ENCODE results near the gene WDFY2.
A peak's percentile ranks its signal among the peaks of the same experiment; 100 is the strongest.

Gene WDFY2

GRCh38 chr13:51579676-51580075 is 4.6 kb upstream of the WDFY2 start:
- Histone ChIP-seq H3K4me1 (ENCODE audit: insufficient read depth, low read length) (peaks cover 7% of the 10 kb centered on the region), H3K27me3 (ENCODE audit: insufficient read depth, low read length, poor library complexity) (no peaks in the 10 kb centered on the region), H3K4me3 (ENCODE audit: low read depth in 1 of 2, low read length in 2 of 2) (no peak overlapping the region), H3K9me3 (ENCODE audit: insufficient read depth, low read length, severe bottlenecking) (no peaks in the 10 kb centered on the region), H2AFZ (ENCODE audit: low read depth, low read length) (no peak overlapping the region), H3K27ac (ENCODE audit: low read length) (no peak overlapping the region), H4K20me1 (ENCODE audit: insufficient read depth, low read length) (no peaks in the 10 kb centered on the region), H3K9ac (ENCODE audit: low read depth, low read length) (no peak overlapping the region), H3K4me2 (ENCODE audit: insufficient read depth, low read length) (no peak overlapping the region), H3K79me2 (ENCODE audit: insufficient read depth, low read length) (0 out of 2 replicates have a peak, but pooled peaks cover 1% of the 10 kb centered on the region), H3K36me3 (ENCODE audit: insufficient read depth, low read length) (no peaks in the 10 kb centered on the region; the same call in 1 of the 2 replicates)
- DNase-seq (no peak), ATAC-seq (ENCODE audit: insufficient read depth, low read depth) (no peak)
- TF ChIP-seq EZH2 (IDR thresholded peaks at IDR 0.05; ENCODE audit: borderline replicate concordance, low read depth, low read length, severe bottlenecking) (no peak), CTCF (IDR thresholded peaks at IDR 0.05; ENCODE audit: borderline replicate concordance, extremely low read depth, low read length, poor library complexity, severe bottlenecking) (no peak)

GRCh38 chr13:51581148-51581820 is 3.0 kb upstream of the WDFY2 start:
- ATAC-seq (ENCODE audit: insufficient read depth, low read depth) = no peak
- no peak overlapping the region for H3K4me3 ChIP-seq (ENCODE audit: low read depth in 1 of 2, low read length in 2 of 2)

GRCh38 chr13:51583469-51583874 is 790 bp upstream of the WDFY2 start:
- Histone ChIP-seq H3K9ac (ENCODE audit: low read depth, low read length) (peak overlapping the region; percentile 89), H2AFZ (ENCODE audit: low read depth, low read length) (peak overlapping the region; percentile 81), H3K4me2 (ENCODE audit: insufficient read depth, low read length) (peak overlapping the region; percentile 78), H3K79me2 (ENCODE audit: insufficient read depth, low read length) (peaks cover 29% of the 10 kb centered on the region), H3K4me3 (ENCODE audit: low read depth in 1 of 2, low read length in 2 of 2) (peak overlapping the region; percentile 6 to 85; a peak in 3 of 4 replicates), H3K27ac (ENCODE audit: low read length) (peak overlapping the region; percentile 88), H3K9me3 (ENCODE audit: insufficient read depth, low read length, severe bottlenecking) (no peaks in the 10 kb centered on the region), H3K36me3 (ENCODE audit: insufficient read depth, low read length) (no peaks in the 10 kb centered on the region; the same call in 1 of the 2 replicates), H3K27me3 (ENCODE audit: insufficient read depth, low read length, poor library complexity) (no peaks in the 10 kb centered on the region), H3K4me1 (ENCODE audit: insufficient read depth, low read length) (peaks cover 31% of the 10 kb centered on the region), H4K20me1 (ENCODE audit: insufficient read depth, low read length) (no peaks in the 10 kb centered on the region; the same call in 1 of the 2 replicates)
- ATAC-seq (ENCODE audit: insufficient read depth, low read depth) = no peak
- DNase-seq = no peak
- no peak for TF ChIP-seq EZH2 (IDR thresholded peaks at IDR 0.05; ENCODE audit: borderline replicate concordance, low read depth, low read length, severe bottlenecking)
- TF ChIP-seq CTCF (IDR thresholded peaks at IDR 0.05; ENCODE audit: borderline replicate concordance, extremely low read depth, low read length, poor library complexity, severe bottlenecking) = no peak

More at GRCh38 chr13:51581148-51581820, 3.0 kb upstream of the WDFY2 start:
- no peak for DNase-seq
- no peaks in the 10 kb centered on the region; the same call in 1 of the 2 replicates for H4K20me1 ChIP-seq (ENCODE audit: insufficient read depth, low read length)
- peaks cover 15% of the 10 kb centered on the region for H3K79me2 ChIP-seq (ENCODE audit: insufficient read depth, low read length)
- no peak overlapping the region for H3K4me2 ChIP-seq (ENCODE audit: insufficient read depth, low read length)
- H3K4me1 ChIP-seq (ENCODE audit: insufficient read depth, low read length) = peaks cover 20% of the 10 kb centered on the region
- TF ChIP-seq EZH2 (IDR thresholded peaks at IDR 0.05; ENCODE audit: borderline replicate concordance, low read depth, low read length, severe bottlenecking) (no peak), CTCF (IDR thresholded peaks at IDR 0.05; ENCODE audit: borderline replicate concordance, extremely low read depth, low read length, poor library complexity, severe bottlenecking) (no peak)
- no peaks in the 10 kb centered on the region for H3K9me3 ChIP-seq (ENCODE audit: insufficient read depth, low read length, severe bottlenecking)
- no peaks in the 10 kb centered on the region; the same call in 1 of the 2 replicates for H3K36me3 ChIP-seq (ENCODE audit: insufficient read depth, low read length)
- no peaks in the 10 kb centered on the region for H3K27me3 ChIP-seq (ENCODE audit: insufficient read depth, low read length, poor library complexity)
- H3K27ac ChIP-seq (ENCODE audit: low read length) = no peak overlapping the region
- no peak overlapping the region for H2AFZ ChIP-seq (ENCODE audit: low read depth, low read length)
- H3K9ac ChIP-seq (ENCODE audit: low read depth, low read length) = no peak overlapping the region
